SH-SY5Y (cell line): ENCODE data around the gene RFPL3.

Experiments
- GATA2 ChIP-seq: IDR thresholded peaks from 2 replicates; pipeline ENCODE4 v1.6.1; 2011; ENCODE audit warnings: mild to moderate bottlenecking, low read depth, low read length
- GATA3 ChIP-seq: IDR thresholded peaks from 2 replicates; pipeline ENCODE4 v1.6.1; 2011; ENCODE audit warnings: low read depth, mild to moderate bottlenecking, low read length, moderate library complexity

GRCh38 chr22:32407936-32408335, 50.3 kb downstream of the RFPL3 start:
- no peak for TF ChIP-seq GATA2
- TF ChIP-seq GATA3, result no peak
